HL-60/S4 treated with retinoic acid at 250 ng/mL for 4 days and 3 days (cell line): ENCODE data around the gene FLVCR1.
"Not testable (repeated sequence)": the region's sequence is repeated elsewhere in the genome, so short reads cannot be mapped to it uniquely, and the experiment has no call there.

Source experiments
- in situ Hi-C: fragments of 300-500 bp; cut with MboI; formaldehyde crosslinking; loops from 2 replicates; pipeline ENCODE4 v1.7.0; 2022; ENCODE audit warnings: low sequenced_read_pairs

FLVCR1 gene

DNA sequence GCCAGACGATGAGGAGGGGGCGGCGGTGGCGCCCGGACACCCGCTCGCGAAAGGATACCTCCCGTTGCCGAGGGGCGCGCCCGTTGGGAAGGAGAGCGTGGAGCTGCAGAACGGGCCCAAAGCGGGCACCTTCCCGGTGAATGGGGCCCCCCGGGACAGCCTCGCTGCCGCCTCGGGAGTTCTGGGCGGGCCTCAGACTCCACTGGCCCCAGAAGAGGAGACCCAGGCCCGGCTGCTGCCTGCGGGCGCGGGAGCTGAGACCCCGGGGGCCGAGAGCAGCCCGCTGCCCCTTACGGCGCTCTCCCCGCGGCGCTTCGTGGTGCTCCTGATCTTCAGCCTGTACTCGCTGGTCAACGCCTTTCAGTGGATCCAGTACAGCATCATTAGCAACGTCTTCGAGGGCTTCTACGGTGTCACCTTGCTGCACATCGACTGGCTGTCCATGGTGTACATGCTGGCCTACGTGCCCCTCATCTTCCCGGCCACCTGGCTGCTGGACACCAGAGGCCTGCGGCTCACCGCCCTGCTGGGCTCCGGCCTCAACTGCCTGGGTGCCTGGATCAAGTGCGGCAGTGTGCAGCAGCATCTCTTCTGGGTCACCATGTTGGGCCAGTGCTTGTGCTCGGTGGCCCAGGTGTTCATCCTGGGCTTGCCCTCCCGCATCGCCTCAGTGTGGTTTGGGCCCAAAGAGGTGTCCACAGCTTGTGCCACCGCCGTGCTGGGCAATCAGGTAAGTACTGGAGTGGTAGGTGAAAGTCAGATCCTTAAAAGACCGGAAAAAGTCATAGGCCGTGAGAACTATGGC, 588 bp downstream of the FLVCR1 start:
- in situ Hi-C loops: no loop called here

DNA sequence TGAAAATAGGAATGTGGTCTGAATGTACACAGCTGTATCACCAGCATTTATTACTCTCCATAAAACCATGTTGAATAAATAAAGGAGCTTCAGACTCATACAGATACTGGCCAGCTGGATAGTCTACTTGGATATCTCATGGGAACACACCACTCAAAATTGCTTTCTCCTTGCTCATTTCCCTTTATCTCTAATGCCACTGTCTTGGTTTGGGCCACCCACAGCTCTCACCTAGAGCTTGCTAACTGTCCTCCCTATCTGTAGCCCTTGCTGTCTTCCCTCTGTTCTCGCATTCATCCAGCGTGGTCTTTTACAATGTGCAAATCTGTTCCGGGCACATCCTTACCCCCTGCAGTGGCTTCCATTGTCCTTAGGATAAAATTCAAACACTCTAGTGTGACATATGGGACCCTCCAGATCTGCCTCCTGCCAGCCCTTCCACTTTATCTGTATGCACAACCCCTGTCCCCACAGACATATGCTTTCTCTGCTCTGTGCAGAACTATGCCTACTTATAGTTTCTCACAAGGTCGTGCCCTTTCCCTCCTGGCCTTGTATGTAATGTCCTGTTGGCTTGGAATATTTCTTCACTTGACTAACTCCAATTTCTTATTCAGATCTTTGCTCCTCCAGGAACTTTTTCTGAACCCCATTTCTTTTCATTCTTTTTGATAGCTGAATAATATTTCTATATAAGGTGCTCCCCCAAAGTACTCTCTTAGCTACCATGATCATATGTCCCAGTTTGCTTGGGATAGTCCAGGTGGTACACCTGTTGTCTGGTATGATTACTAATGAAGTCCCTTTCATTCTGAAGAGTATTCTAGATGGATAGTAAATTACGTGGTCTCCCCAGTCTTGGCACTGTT, 2.9 kb downstream of the FLVCR1 start:
- in situ Hi-C loops: no loop called here

DNA sequence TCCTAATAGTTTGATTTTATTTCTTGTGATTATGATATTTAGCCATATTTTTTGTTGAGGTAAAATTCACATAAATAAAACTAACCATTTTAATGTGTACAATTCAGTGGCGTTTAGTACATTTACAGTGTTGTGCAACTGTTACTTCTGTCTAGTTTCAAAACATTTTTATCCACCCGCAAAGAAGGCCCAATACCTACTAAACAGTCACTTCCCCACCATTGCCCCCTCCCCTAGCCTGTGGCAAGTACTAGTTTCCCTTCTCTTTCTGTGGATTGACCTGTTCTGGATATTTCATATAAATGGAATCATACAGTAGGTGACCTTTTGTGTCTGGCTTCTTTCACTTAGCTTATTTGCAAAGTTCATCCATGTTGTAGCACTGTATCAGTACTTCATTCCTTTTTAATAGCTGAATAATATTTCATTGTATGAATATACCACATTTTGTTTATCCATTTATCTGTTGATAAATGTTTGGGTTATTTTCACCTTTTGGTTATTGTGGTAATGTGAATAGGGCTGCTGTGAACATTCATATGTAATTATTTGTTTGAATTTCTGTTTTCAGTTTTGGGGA, 4.1 kb downstream of the FLVCR1 start:
- in situ Hi-C loops: no loop called here

DNA sequence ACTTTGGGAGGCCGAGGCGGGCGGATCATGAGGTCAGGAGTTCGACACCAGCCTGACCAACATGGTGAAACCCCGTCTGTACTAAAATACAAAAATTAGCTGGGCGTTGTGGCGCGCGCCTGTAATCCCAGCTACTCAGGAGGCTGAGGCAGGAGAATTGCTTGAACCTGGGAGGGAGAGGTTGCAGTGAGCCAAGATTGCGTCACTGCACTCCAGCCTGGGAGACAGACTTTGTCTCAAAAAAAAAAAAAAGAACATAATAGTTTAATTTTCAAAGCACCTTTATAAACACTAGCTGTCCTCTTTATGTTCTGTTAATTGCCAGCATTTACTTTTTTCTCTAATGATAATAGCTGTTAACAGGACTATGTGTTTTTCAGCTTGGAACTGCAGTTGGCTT, 5.3 kb downstream of the FLVCR1 start:
- in situ Hi-C loops: not testable (repeated sequence)

DNA sequence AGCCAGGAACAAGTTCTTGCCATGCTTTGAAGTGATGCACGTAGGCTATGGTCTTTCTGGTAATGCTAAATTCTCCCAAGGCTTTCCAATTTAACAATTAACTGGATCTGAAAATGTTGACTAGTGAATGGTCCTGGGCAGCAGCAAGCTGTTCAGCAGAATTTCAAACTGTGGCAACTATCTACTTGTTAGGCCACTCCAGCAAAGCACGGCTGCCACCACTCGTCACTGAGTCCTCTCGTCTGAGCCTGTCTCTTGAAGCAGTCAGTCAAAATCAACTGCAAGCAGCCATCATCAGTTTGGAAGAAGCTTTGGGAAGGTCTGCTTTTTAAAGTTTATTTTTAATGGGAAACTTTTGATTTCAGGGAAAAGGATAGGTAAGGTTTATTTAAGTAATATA, 6.1 kb downstream of the FLVCR1 start:
- in situ Hi-C loops: no loop called here

DNA sequence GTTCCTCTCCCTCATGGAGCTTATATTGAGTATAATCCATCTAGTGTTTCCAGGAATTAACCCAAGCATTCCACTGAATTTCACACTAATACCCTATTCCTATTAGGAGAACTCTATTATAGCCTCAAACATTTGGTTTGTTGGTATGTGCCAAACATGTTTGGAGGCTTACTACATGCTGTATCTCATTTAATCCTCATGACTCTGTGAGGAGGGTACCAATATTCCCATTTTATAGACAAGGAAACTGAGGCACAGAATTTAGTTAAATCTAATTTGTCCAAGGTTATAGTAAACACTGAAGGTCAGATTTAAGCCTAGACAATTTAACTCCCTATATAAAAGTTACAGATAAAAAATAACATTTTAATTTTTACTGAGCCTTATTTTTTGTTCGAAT, 9.1 kb downstream of the FLVCR1 start:
- in situ Hi-C loops: no loop called here

DNA sequence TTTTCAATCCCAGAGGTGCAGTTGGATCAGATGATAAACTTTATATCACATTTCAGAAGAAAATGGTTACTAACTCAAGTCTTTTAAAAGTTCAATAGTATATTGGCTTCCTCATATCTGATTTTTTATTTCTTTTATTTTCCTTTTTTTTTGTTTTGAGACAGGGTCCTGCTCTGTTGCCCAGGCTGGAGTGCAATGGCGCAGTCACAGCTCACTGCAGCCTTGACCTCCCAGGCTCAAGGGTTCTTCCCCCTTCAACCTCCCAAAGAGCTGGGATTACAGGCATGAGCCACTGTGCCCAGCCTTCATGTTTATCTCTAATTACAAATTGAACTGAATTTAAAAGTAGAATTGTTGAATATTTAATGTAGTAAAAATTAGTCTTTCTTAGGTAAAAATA, 13.9 kb downstream of the FLVCR1 start:
- in situ Hi-C loops: no loop called here

DNA sequence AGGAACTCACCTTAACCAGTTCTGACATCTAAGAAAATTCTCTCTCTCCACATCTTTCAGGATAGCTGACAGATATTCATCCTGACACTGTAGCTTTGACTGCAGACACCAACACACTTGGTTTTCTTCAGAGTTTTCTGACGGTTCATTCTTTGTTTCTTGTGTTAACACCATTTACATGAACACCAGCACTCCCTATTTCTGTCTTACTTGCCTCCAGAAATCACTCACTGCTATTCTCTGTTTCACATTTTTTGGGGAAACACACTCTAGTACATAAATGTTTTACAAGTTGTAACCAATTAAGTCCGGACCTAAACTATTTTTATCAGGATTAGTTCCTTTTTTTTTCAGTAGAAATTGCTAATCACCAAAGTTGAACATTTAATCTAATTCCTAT, 15.4 kb downstream of the FLVCR1 start:
- in situ Hi-C loops: no loop called here

DNA sequence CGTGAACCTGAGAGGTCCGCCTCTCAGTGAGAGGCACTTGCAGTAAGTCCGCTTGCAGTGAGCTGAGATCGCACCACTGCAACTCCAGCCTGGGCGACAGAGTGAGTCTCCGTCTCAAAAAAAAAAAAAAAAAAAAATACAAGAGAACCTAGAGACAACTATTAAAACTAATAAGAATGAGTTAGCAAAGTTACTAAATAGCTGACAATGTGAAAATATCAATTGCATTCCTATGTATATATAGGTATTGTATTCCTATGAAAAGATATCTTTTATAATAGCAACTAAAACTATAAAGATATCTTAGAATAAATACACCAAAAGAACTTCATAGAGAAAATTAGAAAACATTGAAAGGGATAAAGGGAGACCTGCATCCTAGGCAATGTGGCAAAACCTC, 20.3 kb downstream of the FLVCR1 start:
- in situ Hi-C loops: no loop called here

DNA sequence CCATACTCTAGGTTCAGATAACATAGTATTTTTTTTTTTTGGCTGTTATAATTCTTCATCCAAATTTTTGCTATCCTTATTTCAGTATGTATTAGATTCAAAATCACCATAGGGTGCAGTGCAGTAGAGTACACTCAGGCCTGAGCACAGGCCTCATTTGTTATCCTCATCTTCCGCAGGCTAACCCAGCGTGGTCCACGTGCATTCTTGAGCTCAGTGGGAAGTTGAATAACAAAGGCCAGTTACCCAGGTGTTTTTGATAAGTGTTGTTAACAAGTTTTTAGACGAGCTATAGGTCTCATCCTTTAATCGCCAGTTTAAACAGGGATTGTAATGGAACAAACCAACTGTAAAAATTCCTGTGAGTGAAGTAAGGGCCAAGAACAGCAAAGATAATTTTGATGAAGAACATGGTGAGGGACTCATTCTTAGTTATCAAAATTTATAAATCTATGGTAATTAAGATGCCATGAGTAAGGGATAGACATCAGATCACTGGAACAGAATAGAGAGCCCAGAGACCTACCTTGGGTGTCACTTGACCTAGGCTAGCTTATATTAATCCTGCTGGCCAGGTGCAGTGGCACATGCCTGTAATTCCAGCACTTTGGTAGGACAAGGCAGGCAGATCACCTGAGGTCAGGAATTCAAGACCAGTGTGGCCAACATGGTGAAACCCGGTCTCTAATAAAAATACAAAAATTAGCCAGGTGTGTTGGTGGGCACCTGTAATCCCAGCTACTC, 22.0 kb downstream of the FLVCR1 start:
- in situ Hi-C loops: no loop called here

DNA sequence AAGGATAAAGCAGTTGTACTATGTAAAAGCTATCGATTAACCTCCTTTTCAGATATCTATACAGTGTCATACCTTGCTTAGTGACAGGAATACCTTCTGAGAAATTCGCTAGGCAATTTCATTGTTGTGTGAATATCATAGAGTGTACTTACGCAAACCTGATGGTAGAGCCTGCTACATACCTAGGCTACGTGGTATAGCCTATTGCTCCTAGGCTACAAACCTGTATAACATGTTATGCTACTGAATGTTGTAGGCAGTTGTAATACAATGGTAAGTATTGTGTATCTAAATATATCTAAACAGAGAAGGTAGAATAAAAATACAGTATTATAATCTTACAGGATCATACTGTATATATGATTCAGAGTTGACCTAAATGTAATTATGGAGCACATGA, 26.5 kb downstream of the FLVCR1 start:
- in situ Hi-C loops: no loop called here

DNA sequence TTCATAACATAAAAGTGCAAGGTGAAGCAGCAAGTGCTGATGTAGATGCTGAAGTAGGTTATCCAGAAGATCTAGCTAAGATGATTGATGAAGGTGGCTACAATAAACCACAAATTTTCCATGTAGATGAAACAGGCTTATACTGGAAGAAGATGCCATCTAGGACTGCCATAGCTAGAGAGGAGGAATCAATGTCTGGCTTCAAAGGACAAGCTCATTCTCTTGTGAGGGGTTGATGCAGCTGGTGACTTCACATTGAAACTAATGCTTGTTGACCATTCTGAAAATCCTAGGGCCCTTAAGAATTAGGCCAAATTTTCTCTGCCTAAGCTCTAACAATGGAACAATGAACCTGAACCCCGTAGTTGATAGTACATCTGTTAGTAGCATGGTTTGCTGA, 34.0 kb downstream of the FLVCR1 start:
- in situ Hi-C loops: no loop called here

DNA sequence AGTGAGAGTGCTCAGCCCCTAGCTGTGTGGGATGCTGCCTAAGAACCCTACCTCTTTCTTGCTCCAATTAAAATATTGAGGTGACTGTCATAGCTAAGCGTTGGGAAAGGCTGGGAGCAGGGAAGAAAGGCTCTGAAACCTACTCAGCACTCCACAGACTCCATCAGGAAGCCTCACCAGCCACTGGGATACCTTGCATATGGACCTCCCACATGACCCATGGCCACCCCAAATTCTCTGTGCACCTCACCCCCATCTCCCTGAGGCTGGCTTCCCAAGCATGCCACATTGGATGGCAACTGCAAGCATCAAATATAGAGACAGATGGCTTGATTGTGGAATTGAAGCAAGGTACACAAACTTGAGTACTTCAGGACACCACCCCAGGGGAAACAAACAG, 41.8 kb downstream of the FLVCR1 start:
- in situ Hi-C loops: no loop called here

DNA sequence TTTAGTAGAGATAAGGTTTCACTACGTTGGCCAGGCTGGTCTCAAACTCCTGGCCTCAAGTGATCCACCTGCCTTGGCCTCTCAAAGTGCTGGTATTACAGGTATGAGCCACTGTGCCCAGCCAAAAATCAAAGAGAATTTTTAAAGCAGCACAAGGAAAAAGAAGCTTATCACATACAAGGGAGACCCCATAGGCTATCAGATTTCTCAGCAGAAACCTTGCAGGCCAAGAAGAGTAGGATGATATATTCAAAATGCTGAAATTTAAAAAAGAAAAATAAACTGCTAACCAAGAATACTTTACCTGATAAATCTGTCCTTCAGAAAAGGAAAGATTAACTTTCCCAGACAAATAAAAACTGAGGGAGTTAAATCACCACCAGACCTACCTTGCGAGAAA, 43.2 kb downstream of the FLVCR1 start:
- in situ Hi-C loops: no loop called here

DNA sequence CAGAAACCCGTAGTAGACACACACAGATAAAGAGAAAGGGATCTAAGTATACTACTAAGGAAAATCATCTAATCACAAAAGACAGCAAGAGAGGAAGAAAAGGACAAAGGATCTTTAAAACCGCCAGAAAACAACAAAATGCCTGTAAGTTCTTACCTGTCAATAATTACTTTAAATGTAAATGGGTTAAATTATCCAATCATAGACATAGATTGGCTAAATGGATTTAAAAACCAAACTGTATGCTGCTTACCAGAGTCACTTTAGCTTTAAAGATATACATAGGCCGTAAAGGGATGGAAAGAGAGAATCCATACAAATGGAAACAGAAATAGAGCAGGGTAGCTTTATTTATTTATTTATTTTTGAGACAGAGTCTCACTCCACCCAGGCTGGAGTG, 44.0 kb downstream of the FLVCR1 start:
- in situ Hi-C loops: no loop called here

DNA sequence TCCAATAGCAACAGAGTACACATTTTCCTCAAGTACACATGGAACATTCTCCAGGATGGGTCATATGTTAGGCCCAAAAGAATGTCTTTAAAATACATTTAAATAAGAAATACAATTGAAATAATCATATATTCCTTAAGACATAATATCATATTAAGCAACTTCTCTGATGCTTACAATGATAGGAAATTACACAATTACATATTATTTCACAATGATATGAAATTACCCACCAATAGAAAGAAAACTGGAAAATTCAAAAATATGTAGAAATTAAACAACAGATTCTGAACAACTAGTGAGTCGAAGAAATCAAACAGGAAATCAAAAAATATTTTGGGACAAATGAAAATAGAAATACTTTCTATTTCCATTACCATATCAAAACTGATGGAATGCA, 45.6 kb downstream of the FLVCR1 start:
- in situ Hi-C loops: no loop called here

DNA sequence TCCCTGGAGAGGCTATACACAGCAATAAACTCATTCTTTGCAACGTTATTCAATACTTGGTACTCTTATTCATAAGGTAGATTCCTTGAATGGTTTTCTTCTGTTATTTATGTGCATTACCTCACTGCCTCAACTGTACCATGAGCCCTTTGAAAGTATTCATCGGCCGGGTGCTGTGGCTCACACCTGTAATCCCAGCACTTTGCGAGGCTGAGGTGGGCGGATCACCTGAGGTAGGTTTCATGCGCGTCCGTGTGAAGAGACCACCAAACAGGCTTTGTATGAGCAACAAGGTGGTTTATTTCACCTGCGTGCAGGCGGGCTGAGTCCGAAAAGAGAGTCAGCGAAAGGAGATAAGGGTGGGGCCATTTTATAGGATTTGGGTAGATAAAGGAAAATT, 50.0 kb downstream of the FLVCR1 start:
- in situ Hi-C loops: not testable (repeated sequence)

DNA sequence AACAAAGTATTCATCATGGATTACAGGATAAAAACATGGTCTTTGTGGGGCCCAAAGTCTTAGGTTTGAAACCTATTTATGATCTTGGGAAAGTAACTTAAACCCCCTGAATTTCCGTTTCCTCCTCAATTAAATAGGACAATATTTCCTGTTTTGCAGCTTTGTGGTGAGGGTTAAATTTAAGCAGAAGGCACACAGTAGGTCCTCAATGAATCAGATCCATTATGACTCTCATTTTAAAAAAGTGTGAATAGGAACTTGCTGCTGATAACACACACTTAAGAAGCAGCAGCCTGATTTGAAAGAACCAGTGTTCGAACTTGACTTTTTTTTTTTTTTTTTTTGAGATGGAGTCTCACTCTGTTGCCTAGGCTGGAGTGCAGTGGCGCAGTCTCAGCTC, 50.9 kb downstream of the FLVCR1 start:
- in situ Hi-C loops: no loop called here

DNA sequence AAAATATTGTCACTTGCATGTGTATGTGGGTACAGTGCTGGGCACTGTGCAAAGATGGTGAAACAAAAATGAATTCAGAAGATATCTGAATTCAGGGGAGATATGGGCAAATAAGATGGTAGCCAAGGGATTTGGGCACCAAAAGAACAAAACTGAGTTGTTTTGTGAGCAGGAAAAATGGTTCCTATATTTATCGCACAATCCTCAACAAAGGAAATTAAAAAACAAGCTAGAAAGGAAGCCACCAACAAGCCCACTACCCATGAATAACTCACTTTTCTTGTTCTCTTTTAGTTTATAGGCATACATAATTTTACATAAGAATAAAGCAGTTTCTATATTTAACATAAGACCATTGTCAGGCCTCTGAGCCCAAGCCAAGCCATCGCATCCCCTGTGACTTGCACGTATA, 51.6 kb downstream of the FLVCR1 start:
- in situ Hi-C loops: no loop called here

DNA sequence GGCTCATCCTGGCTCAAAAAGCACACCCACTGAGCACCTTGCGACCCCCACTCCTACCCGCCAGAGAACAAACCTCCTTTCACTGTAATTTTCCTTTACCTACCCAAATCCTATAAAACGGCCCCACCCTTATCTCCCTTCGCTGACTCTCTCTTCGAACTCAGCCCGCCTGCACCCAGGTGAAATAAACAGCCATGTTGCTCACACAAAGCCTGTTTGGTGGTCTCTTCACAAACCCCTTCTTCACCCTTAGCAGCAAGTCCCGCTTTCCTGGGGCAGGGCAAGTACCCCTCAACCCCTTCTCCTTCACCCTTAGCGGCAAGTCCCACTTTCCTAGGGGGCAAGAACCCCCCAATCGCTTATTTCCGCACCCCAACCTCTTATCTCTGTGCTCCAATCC, 52.1 kb downstream of the FLVCR1 start:
- in situ Hi-C loops: not testable (repeated sequence)

DNA sequence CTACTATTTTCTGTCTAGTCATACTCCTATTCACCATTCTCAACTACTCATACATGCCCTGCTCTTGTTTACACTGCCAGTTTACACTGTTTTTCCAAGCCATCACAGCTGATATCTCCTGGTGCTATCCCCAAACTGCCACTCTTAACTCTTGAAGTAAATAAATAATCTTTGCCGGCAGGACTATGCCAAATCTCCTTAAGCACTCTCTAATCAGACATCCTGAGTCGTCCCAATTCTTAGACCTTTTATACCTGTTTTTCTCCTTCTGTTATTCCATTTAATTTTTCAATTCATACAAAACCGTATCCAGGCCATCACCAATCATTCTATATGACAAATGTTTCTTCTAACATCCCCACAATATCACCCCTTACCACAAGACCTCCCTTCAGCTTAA, 55.6 kb downstream of the FLVCR1 start:
- in situ Hi-C loops: not testable (repeated sequence)
